RWPE1 (cell line): ENCODE data around the gene RNF123.

Experiments
- CTCF ChIA-PET: fragments of 350-600 bp; sonication (Branson Sonifier 250); formaldehyde crosslinking; extraction: SDS; loops from one replicate; lab custom pipeline; 2021; lab: Yijun Ruan, JAX
- POLR2A ChIA-PET: fragments of 400-600 bp; formaldehyde crosslinking; extraction: SDS; loops from one replicate; lab custom pipeline; 2020; ENCODE audit warnings: antibody characterized with exemption; ENCODE audit not compliant: low non-redundant PET; lab: Yijun Ruan, JAX
- DNase-seq: peaks from one replicate; pipeline ENCODE4 v3.0.0; 2012; ENCODE audit warnings: low spot score
- H3K27ac ChIP-seq: fragments of 450-650 bp; 2 replicates; pipeline ENCODE4 v1.5.1; 2017
- TF ChIP-seq, protein P1 (sequence below): fragments of 450-650 bp; conservative IDR thresholded peaks from 2 replicates; pipeline ENCODE4 v1.5.1; 2017; ENCODE audit warnings: low read depth, mild to moderate bottlenecking

The RNF123 gene

DNA sequence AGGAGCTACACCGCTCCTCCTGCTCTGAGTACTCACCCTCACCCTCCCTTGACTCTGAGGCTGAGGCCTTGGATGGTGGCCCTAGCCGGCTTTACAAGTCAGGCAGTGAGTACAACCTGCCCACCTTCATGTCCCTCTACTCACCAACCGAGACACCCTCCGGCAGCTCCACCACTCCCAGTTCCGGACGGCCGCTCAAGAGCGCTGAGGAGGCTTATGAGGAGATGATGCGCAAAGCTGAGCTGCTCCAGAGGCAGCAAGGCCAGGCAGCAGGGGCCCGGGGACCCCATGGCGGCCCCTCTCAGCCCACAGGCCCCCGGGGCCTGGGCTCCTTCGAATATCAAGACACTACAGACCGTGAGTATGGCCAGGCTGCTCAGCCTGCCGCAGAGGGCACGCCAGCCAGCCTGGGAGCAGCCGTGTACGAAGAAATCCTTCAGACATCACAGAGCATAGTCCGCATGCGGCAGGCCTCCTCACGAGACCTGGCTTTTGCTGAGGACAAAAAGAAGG is 36.4 kb upstream of the RNF123 start:
- TF ChIP-seq, protein P1, sequence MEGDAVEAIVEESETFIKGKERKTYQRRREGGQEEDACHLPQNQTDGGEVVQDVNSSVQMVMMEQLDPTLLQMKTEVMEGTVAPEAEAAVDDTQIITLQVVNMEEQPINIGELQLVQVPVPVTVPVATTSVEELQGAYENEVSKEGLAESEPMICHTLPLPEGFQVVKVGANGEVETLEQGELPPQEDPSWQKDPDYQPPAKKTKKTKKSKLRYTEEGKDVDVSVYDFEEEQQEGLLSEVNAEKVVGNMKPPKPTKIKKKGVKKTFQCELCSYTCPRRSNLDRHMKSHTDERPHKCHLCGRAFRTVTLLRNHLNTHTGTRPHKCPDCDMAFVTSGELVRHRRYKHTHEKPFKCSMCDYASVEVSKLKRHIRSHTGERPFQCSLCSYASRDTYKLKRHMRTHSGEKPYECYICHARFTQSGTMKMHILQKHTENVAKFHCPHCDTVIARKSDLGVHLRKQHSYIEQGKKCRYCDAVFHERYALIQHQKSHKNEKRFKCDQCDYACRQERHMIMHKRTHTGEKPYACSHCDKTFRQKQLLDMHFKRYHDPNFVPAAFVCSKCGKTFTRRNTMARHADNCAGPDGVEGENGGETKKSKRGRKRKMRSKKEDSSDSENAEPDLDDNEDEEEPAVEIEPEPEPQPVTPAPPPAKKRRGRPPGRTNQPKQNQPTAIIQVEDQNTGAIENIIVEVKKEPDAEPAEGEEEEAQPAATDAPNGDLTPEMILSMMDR: no peak
- H3K27ac ChIP-seq: no peak overlapping the region
- ChIA-PET CTCF (interaction anchor here (0.6 kb wide), 1 partner anchor 105 kb away, joined by 3 read pairs; no protein-coding TSS in a partner anchor), POLR2A (no interaction called here)
- no peak for DNase-seq

DNA sequence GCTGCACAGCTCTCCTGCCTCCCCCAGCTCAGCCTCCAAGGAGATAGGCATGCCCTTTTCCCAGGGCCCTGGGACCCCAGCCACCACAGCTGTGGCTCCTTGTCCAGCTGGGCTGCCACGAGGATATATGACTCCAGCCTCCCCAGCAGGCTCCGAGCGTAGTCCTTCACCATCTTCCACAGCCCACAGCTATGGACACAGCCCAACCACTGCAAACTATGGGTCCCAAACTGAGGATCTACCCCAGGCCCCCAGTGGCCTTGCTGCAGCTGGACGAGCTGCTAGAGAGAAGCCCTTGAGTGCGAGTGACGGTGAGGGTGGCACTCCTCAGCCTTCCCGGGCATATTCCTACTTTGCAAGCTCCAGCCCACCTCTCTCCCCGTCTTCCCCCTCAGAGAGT is 35.7 kb upstream of the RNF123 start:
- CTCF ChIA-PET: interaction anchor here (0.6 kb wide), 1 partner anchor 105 kb away, joined by 3 read pairs; no protein-coding TSS in a partner anchor
- POLR2A ChIA-PET: no interaction called here
- TF ChIP-seq, protein P1: no peak
- DNase-seq: no peak
- H3K27ac ChIP-seq: no peak overlapping the region

DNA sequence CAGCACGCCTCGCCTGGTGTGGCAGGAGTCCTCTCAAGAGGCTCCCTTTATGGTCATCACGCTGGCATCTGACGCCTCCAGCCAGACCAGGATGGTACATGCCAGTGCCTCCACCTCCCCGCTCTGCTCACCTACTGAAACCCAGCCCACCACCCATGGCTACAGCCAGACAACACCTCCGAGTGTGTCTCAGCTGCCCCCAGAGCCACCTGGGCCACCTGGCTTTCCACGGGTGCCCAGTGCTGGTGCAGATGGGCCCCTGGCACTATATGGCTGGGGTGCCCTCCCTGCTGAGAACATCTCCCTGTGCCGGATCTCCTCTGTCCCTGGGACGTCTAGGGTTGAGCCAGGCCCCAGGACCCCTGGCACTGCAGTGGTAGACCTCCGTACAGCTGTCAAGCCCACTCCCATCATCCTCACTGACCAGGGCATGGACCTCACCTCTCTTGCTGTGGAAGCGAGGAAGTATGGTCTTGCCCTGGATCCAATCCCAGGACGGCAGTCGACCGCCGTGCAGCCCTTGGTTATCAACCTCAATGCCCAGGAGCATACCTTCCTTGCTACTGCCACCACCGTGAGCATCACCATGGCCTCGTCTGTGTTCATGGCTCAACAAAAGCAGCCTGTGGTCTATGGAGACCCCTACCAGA is 35.1 kb upstream of the RNF123 start:
- peak overlapping the region; percentile 68 for H3K27ac ChIP-seq
- POLR2A ChIA-PET: no interaction called here
- TF ChIP-seq, protein P1: no peak
- CTCF ChIA-PET: interaction anchor here (0.6 kb wide), 1 partner anchor 148 kb away, joined by 8 read pairs; no protein-coding TSS in a partner anchor
- no peak for DNase-seq

DNA sequence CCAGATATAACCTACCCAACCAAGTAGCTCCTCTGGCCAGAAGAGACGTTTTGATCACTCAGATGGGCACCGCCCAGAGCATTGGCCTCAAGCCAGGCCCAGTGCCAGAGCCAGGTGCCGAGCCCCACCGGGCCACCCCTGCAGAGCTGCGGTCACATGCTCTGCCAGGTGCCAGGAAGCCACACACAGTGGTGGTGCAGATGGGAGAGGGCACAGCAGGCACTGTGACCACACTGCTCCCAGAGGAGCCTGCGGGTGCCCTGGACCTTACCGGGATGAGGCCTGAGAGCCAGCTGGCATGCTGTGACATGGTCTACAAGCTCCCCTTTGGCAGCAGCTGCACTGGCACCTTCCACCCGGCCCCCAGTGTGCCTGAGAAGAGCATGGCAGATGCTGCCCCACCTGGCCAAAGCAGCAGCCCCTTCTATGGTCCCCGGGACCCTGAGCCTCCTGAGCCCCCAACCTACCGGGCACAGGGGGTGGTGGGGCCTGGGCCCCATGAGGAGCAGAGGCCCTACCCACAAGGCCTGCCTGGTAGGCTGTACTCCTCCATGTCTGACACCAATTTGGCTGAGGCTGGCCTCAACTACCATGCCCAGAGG is 34.3 kb upstream of the RNF123 start:
- ChIA-PET CTCF (interaction anchor here (0.6 kb wide), 1 partner anchor 148 kb away, joined by 8 read pairs; no protein-coding TSS in a partner anchor), POLR2A (no interaction called here)
- TF ChIP-seq, protein P1: no peak
- H3K27ac ChIP-seq: peak overlapping the region; percentile 68
- no peak for DNase-seq

DNA sequence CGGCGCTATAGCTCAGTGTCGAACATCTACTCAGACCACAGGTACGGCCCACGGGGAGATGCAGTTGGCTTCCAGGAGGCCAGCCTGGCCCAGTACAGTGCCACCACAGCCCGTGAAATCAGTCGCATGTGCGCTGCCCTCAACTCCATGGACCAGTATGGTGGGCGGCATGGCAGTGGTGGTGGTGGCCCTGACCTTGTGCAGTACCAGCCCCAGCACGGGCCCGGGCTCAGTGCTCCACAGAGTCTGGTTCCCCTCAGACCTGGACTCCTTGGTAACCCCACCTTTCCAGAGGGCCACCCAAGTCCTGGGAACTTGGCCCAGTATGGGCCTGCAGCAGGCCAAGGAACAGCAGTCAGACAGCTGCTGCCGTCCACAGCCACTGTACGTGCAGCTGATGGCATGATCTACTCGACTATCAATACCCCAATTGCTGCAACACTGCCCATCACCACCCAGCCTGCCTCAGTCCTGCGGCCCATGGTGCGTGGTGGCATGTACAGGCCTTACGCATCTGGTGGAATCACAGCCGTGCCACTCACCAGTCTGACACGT is 33.5 kb upstream of the RNF123 start:
- TF ChIP-seq, protein P1: no peak
- ChIA-PET POLR2A (no interaction called here), CTCF (no interaction called here)
- peak overlapping the region; percentile 68 for H3K27ac ChIP-seq
- no peak for DNase-seq

DNA sequence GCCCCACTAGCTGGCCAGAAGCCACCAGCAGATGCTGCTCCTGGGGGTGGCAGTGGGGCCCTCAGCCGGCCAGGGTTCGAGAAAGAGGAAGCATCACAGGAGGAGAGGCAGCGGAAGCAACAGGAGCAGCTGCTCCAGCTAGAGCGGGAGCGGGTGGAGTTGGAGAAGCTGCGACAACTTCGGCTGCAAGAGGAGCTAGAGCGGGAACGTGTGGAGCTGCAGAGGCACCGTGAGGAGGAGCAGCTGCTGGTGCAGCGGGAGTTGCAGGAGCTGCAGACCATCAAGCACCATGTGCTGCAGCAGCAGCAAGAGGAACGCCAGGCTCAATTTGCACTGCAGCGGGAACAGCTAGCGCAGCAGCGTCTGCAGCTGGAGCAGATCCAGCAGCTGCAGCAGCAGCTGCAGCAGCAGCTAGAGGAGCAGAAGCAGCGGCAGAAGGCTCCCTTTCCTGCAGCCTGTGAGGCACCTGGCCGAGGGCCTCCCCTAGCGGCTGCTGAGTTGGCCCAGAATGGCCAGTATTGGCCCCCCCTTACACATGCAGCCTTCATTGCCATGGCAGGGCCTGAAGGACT is 32.7 kb upstream of the RNF123 start:
- H3K27ac ChIP-seq: no peak overlapping the region
- TF ChIP-seq, protein P1: no peak
- ChIA-PET CTCF (no interaction called here), POLR2A (no interaction called here)
- DNase-seq: no peak
